Mesothelial cell of epicardium (in vitro differentiated cells): ENCODE measurements around the gene FAM124B. TPM values are rescaled to one million over a fixed set of nuclear protein-coding genes. Genes with fewer than 3 reads are reported as not detected.

Experiments used
- DNase-seq, 2 experiments: peaks; one replicate each; pipeline ENCODE4 v3.0.0; 2021; ENCODE audit warnings: low spot score in 2 of 2; ENCODE audit not compliant: unreplicated experiment in 2 of 2
- H3K27ac Mint-ChIP-seq: 2 replicates; pipeline ENCODE4 v1.8.0; 2021; ENCODE audit warnings: mixed read lengths
- H3K27me3 Mint-ChIP-seq: 2 replicates; pipeline ENCODE4 v1.8.0; 2021; ENCODE audit warnings: low read depth, mixed read lengths
- H3K36me3 Mint-ChIP-seq: 2 replicates; pipeline ENCODE4 v1.8.0; 2021; ENCODE audit warnings: mixed read lengths
- H3K4me1 Mint-ChIP-seq: 2 replicates; pipeline ENCODE4 v1.8.0; 2021; ENCODE audit warnings: mixed read lengths
- H3K4me3 Mint-ChIP-seq: 2 replicates; pipeline ENCODE4 v1.8.0; 2021; ENCODE audit warnings: mild to moderate bottlenecking, moderate library complexity, mixed read lengths
- H3K9me3 Mint-ChIP-seq: 2 replicates; pipeline ENCODE4 v1.8.0; 2021; ENCODE audit warnings: mixed read lengths
- CTCF ChIP-seq: fragments of 200-600 bp; sonication (generic); IDR thresholded peaks from one replicate; pipeline ENCODE4 v1.5.0; 2021; ENCODE audit warnings: antibody characterized with exemption; ENCODE audit not compliant: unreplicated experiment
- total RNA-seq: library from RNA; stranded (reverse); gene quantifications from 3 replicates; pipeline ENCODE4 v1.2.1, GENCODE V29; 2021

Gene FAM124B
- total RNA-seq, 1 donor from 2014 or later = not detected

- no peak overlapping the region for H3K4me3 Mint-ChIP-seq
- no peaks in the 10 kb centered on the region for H3K4me1 Mint-ChIP-seq
These were observed 40.4 kb upstream of the FAM124B start for GRCh38 chr2:224442071-224442967.

GRCh38 chr2:224440988-224441387, 39.1 kb upstream of the FAM124B start:
- no peak overlapping the region for H3K4me3 Mint-ChIP-seq
- H3K4me1 Mint-ChIP-seq = no peaks in the 10 kb centered on the region
- no peak for TF ChIP-seq CTCF
- peaks cover 14% of the 10 kb centered on the region for H3K9me3 Mint-ChIP-seq
- no peaks in the 10 kb centered on the region for H3K27me3 Mint-ChIP-seq
- H3K27ac Mint-ChIP-seq = no peak overlapping the region
- H3K36me3 Mint-ChIP-seq = no peaks in the 10 kb centered on the region
- no peak for DNase-seq

More at GRCh38 chr2:224442071-224442967, 40.4 kb upstream of the FAM124B start:
- no peak overlapping the region for H3K27ac Mint-ChIP-seq
- no peak for DNase-seq
- H3K27me3 Mint-ChIP-seq = no peaks in the 10 kb centered on the region
- TF ChIP-seq CTCF = no peak
- H3K9me3 Mint-ChIP-seq = peaks cover 14% of the 10 kb centered on the region
- H3K36me3 Mint-ChIP-seq = no peaks in the 10 kb centered on the region

- peaks cover 14% of the 10 kb centered on the region for H3K9me3 Mint-ChIP-seq
- no peak overlapping the region for H3K4me3 Mint-ChIP-seq
- no peaks in the 10 kb centered on the region for H3K36me3 Mint-ChIP-seq
- no peaks in the 10 kb centered on the region for H3K27me3 Mint-ChIP-seq
- H3K27ac Mint-ChIP-seq = no peak overlapping the region
- TF ChIP-seq CTCF = no peak
- H3K4me1 Mint-ChIP-seq = no peaks in the 10 kb centered on the region
- DNase-seq = no peak
These were observed 36.8 kb upstream of the FAM124B start for GRCh38 chr2:224438726-224439125.

- no peak for TF ChIP-seq CTCF
- Mint-ChIP-seq H3K4me1 (no peaks in the 10 kb centered on the region), H3K27ac (no peak overlapping the region), H3K4me3 (no peak overlapping the region), H3K27me3 (no peaks in the 10 kb centered on the region), H3K9me3 (peaks cover 18% of the 10 kb centered on the region), H3K36me3 (no peaks in the 10 kb centered on the region)
- DNase-seq = no peak
These were observed 34.7 kb upstream of the FAM124B start for GRCh38 chr2:224436634-224437033.

GRCh38 chr2:224434618-224435017, 32.7 kb upstream of the FAM124B start:
- no peak for TF ChIP-seq CTCF
- Mint-ChIP-seq H3K4me1 (no peaks in the 10 kb centered on the region), H3K9me3 (peaks cover 22% of the 10 kb centered on the region), H3K4me3 (no peak overlapping the region), H3K36me3 (no peaks in the 10 kb centered on the region), H3K27me3 (no peaks in the 10 kb centered on the region), H3K27ac (no peak overlapping the region)
- DNase-seq = no peak
